Pancreas (tissue), 10 donors: ENCODE results near the gene PRDX4. TPM values are rescaled to one million over a fixed set of nuclear protein-coding genes. Genes with fewer than 3 reads are reported as not detected.

ENCODE experiments used
- ATAC-seq, 4 donors: fragments of 200-7000 bp; cut with Tn5 transposase; one replicate each; pipeline versions ENCODE4 v1.8.0 to v1.9.1; 2020; ENCODE audit warnings: mild to moderate bottlenecking in 4 of 4, moderate library complexity in 4 of 4
- DNase-seq, 6 donors: peaks; one replicate each; pipeline ENCODE4 v3.0.0-alpha.2; 2020
- FAIRE-seq: peaks from 2 replicates; lab custom pipeline; 2012; peaks lifted over from hg19 to GRCh38; lab: Jason Lieb, UNC
- H3K27ac ChIP-seq, 4 donors: fragments of 200-600 bp; sonication (generic); 1 replicate in 3 of 4; 2 replicates in 1 of 4; pipeline versions ENCODE4 v1.5.0 to v1.8.0; 2020
- H3K27me3 ChIP-seq, 4 donors: fragments of 200-600 bp; one replicate each; pipeline ENCODE4 v1.8.0; 2021
- H3K36me3 ChIP-seq, 3 donors: fragments of 200-600 bp; sonication (generic) in 1 of 3; one replicate each; pipeline versions ENCODE4 v1.5.0 to v1.8.0; 2020 to 2021
- H3K4me1 ChIP-seq, 3 donors: fragments of 200-600 bp; one replicate each; pipeline ENCODE4 v1.8.0; 2021
- H3K4me3 ChIP-seq, 4 donors: fragments of 200-600 bp; sonication (generic) in 2 of 4; one replicate each; pipeline versions ENCODE4 v1.5.0 to v1.8.0; 2020 to 2021
- H3K9me3 ChIP-seq, 4 donors: fragments of 200-600 bp; one replicate each; pipeline ENCODE4 v1.8.0; 2021
- CTCF ChIP-seq, 4 donors: fragments of 200-600 bp; sonication (generic) in 3 of 4; IDR thresholded peaks; one replicate each; pipeline versions ENCODE4 v1.5.0 to v1.8.0; 2021; ENCODE audit warnings: antibody characterized with exemption in 4 of 4
- WGBS, 2 donors: extraction: QIAGEN DNeasy Blood & Tissue Kit; methylation state at CpG; one replicate each; pipeline ENCODE4 v1.1.7; 2013; 5-methylcytosine and 5-hydroxymethylcytosine counted together
- intact Hi-C, 3 donors: fragments of 100-400 bp; cut with DNase I; formaldehyde crosslinking; loops; one replicate each; pipeline versions ENCODE4 v1.11.1 to v1.14.2; 2022
- polyA plus RNA-seq, 2 donors: library from polyadenylated mRNA; stranded (reverse); fragments of 200-250 nt; gene quantifications; one replicate each; pipeline ENCODE4 v1.2.3, GENCODE V29; 2013
- total RNA-seq, 6 donors: library from RNA; stranded (reverse); fragmentation: NEBNext Ultra II Directional in 4 of 6; extraction: Animal tissue kit (Norgen Biotek cat#: 25700) in 4 of 6; gene quantifications; one replicate each; pipeline versions ENCODE4 v1.2.1 to v1.2.4, GENCODE V29; 2021 to 2023
- donor health status: healthy with polysubstance abuse.
- donor health status: DM: no; HTN: no; CAD: no; lungs with moderate emphysema.
- donor health status: DM: no; HTN: no; CAD: no.
- donor health status: control.
- donor health status: control.
- donor health status: Bipolar disorder and iron deficiency.
- donor health status: DM: yes; HTN: yes; CAD: no.
- donor health status: DM: no; HTN: no; CAD: no.
- donor health status: DM: no; HTN: no; CAD: no.
- donor health status: DM: yes; HTN: yes; CAD: no.

PRDX4 gene
- total and polyA plus RNA-seq, 8 donors: 48.4 to 222 (median 155) TPM

- FAIRE-seq: no peak
- 74 to 80% methylated on average over 8 of the region's 8 CpGs for WGBS, 2 donors
These were observed 24.9 kb downstream of the PRDX4 start for GRCh38 chrX:23692166-23692565.

GRCh38 chrX:23694606-23695005 is 27.3 kb downstream of the PRDX4 start:
- no peak overlapping the region for H3K27ac ChIP-seq
- ATAC-seq: peak; percentile 66 to 88 (median 85)
- no peaks in the 10 kb centered on the region for H3K9me3 ChIP-seq
- H3K36me3 ChIP-seq: no peaks in the 10 kb centered on the region
- intact Hi-C loops: loop anchor here in 1 of 3 donors (5.0 kb wide), 1 partner anchor 213 kb away; the partner anchor contains the start of genes APOO and CXorf58
- H3K4me3 ChIP-seq: no peak overlapping the region
- no peak for FAIRE-seq
- DNase-seq: peak in 5 of 6 donors; percentile 17 to 63 (median 44)
- H3K27me3 ChIP-seq: no peaks in the 10 kb centered on the region
- peak in 3 of 4 donors; percentile 26 to 38 (median 35) for TF ChIP-seq CTCF (IDR thresholded peaks at IDR 0.05)
- 0% methylated on average over 6 to 8 of the region's 8 CpGs for WGBS, 2 donors
- H3K4me1 ChIP-seq: no peaks in the 10 kb centered on the region

More at GRCh38 chrX:23692166-23692565, 24.9 kb downstream of the PRDX4 start:
- intact Hi-C loops: no loop called here
- H3K27ac ChIP-seq: no peak overlapping the region
- no peaks in the 10 kb centered on the region for H3K27me3 ChIP-seq
- H3K36me3 ChIP-seq: no peaks in the 10 kb centered on the region
- no peaks in the 10 kb centered on the region for H3K9me3 ChIP-seq
- ATAC-seq (no peak), DNase-seq (no peak)
- no peak for TF ChIP-seq CTCF (IDR thresholded peaks at IDR 0.05)
- H3K4me3 ChIP-seq: no peak overlapping the region
- H3K4me1 ChIP-seq: no peaks in the 10 kb centered on the region

- TF ChIP-seq CTCF (IDR thresholded peaks at IDR 0.05): no peak
- Histone ChIP-seq H3K4me1 (no peaks in the 10 kb centered on the region), H3K27me3 (no peaks in the 10 kb centered on the region), H3K27ac (no peak overlapping the region), H3K36me3 (no peaks in the 10 kb centered on the region), H3K4me3 (no peak overlapping the region), H3K9me3 (no peaks in the 10 kb centered on the region)
- DNase-seq (no peak), FAIRE-seq (no peak), ATAC-seq (no peak)
- 60 to 65% methylated on average over 16 of the region's 16 CpGs for WGBS, 2 donors
- intact Hi-C loops: loop anchor here in 1 of 3 donors (5.0 kb wide), 1 partner anchor 208 kb away; the partner anchor contains the start of genes APOO and CXorf58
These were observed 32.4 kb downstream of the PRDX4 start for GRCh38 chrX:23699636-23700194.

GRCh38 chrX:23704673-23705206 is 37.4 kb downstream of the PRDX4 start:
- no peak for FAIRE-seq
- H3K4me1 ChIP-seq: no peaks in the 10 kb centered on the region
- H3K9me3 ChIP-seq: no peaks in the 10 kb centered on the region
- H3K36me3 ChIP-seq: no peaks in the 10 kb centered on the region
- no peak for DNase-seq
- no peak overlapping the region for H3K4me3 ChIP-seq
- ATAC-seq: no peak
- no peak overlapping the region for H3K27ac ChIP-seq
- 77 to 95% methylated on average over 5 of the region's 5 CpGs for WGBS, 2 donors
- intact Hi-C loops: no loop called here
- TF ChIP-seq CTCF (IDR thresholded peaks at IDR 0.05): no peak
- no peaks in the 10 kb centered on the region for H3K27me3 ChIP-seq

- intact Hi-C loops: no loop called here
- Histone ChIP-seq H3K4me3 (no peak overlapping the region), H3K36me3 (no peaks in the 10 kb centered on the region), H3K27ac (no peak overlapping the region), H3K4me1 (no peaks in the 10 kb centered on the region), H3K27me3 (no peaks in the 10 kb centered on the region), H3K9me3 (no peaks in the 10 kb centered on the region)
- TF ChIP-seq CTCF (IDR thresholded peaks at IDR 0.05): no peak
- 76 to 95% methylated on average over 5 of the region's 5 CpGs for WGBS, 2 donors
- FAIRE-seq (no peak), ATAC-seq (no peak), DNase-seq (no peak)
These were observed 37.9 kb downstream of the PRDX4 start for GRCh38 chrX:23705235-23705634.
